Tongue (tissue), 2 donors: Measurements from ENCODE around the gene MYO3B. TPM values are rescaled to one million over a fixed set of nuclear protein-coding genes. Genes with fewer than 3 reads are reported as not detected.
"Not testable (repeated sequence)": the region's sequence is repeated elsewhere in the genome, so short reads cannot be mapped to it uniquely, and the experiment has no call there.

ENCODE experiments used
- DNase-seq: peaks from one replicate; pipeline ENCODE4 v3.0.0-alpha.2; 2015
- total RNA-seq: library from RNA; depleted of rRNA; stranded (reverse); fragments of >200 nt; gene quantifications from one replicate; pipeline ENCODE4 v1.2.3, GENCODE V29; 2014

MYO3B gene
- total RNA-seq, 1 donor from 2014 or later = 1.8 TPM

DNA sequence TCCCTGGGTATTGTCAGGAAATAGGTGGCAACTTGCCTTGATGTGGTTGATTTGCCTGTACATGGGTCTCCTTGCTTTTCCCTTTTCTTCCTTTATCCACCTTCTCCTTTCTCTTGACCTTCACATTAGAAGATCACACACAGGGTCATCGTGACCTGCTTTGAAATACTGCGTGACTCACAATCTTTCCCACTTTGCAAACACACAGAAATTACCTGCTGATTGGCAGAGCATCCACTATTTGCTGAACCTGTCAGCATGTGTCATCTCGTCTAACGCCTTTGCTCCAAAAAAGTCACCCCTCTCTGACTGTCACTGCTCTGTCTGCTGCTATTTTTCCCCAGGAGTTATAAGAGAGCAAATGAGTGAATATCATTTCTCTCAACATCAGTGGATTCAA lies 60.8 kb downstream of the MYO3B start:
- no peak for DNase-seq

DNA sequence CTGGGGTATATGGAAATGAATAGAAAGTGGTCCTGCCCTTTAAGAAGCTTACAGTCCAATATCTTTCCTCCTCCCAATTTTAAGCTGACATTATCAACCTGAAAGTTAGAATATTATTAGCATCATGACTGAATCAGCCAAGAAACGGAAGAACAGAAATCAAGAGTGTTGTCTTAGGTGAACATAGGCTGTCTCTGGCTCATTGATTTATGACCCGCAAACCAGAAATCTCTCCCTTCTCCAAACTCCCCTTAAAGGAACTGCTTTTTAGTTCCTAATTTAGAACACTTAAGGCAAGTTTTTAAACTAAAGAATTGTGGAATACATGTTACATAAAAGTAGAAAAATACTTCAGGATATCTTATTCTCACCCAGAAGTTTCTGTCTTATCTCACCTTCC lies 62.7 kb downstream of the MYO3B start:
- no peak for DNase-seq

DNA sequence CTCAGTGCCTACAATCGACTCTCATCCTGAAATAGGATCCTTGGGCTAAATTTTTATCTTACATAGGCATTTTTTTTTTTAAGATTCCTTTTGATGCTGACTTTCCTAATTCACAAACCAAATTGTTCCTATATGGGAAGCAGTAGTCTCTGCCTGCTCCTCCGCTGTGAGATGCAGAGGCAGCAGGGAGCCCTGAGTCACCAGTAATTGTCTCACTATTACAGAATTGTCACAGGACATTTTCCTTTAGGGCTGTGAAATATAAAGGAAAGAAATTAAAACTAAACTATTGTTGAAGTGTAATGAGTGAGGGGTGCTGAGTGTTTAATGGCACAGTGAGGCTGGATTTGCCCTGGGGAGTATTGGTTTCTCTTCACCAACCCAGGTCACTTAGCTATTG lies 63.8 kb downstream of the MYO3B start:
- no peak for DNase-seq

DNA sequence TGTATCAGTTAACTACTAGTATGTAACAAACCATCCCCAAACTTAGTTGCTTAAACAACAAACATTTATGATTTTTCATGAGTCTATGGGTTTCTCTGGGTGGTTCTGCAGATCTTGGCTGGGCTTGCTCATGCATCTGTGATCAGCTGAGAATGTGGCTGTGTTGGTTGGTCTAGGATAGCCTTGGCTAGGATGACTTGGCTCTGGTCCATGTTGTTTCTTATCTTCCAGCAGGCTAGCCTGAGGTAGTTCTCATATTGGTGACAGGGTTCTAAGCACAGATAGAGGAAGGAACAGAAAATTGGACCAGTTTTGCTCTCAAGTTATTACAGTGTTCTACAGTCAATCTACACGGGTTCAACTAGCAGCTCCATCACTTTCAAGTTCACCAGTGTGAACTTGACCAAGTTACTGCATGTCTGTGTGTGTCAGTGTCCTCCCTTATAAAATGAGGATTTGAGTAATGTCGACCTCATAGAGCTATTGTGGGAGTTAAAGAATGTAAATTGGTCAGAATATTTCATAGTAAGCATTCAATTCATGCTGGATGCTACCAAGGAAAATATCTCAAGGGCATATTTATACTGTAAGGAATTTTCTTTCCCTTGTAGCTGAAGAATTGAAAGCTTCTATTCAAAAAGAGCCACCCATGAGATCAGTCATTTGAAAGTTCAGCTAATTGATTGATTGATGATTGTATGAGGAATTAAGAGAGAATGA lies 65.3 kb downstream of the MYO3B start:
- DNase-seq = no peak

DNA sequence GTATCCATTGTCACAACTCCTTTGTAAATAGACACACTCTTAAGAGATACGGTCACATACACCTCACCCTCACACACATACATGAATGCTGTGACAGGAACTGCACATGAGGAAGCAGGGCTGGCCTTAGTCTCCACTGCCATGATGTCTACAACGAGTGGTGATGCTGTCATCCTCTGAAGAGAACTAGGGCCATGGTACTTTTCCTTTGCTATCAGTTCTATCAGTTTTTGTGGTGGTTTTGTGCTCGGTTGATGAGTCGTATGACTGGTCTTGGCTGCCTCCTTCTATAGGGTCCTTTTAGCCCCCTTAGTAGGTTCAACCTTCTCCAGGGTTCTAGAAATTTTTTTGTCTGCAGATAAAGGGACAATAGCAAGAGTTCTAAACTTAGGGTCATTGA lies 66.0 kb downstream of the MYO3B start:
- no peak for DNase-seq

DNA sequence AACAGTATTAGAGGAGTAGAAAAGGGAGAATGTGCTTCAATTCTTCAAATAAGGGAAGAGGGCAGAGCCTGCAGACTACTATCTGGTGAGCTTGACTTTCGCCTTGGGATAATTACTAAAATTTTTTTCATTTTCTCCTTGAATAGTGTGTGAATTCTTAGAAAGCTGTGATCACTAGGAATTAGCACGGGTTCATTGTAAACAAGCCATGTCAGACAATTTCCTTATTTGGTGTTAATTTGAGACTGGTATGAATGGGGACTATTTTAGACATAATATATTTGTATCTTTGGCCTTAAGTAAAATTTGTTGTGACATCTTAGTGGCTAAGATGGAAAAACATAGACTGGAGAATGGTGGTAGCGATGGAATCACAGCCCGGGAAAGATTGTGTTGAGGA lies 66.6 kb downstream of the MYO3B start:
- no peak for DNase-seq

DNA sequence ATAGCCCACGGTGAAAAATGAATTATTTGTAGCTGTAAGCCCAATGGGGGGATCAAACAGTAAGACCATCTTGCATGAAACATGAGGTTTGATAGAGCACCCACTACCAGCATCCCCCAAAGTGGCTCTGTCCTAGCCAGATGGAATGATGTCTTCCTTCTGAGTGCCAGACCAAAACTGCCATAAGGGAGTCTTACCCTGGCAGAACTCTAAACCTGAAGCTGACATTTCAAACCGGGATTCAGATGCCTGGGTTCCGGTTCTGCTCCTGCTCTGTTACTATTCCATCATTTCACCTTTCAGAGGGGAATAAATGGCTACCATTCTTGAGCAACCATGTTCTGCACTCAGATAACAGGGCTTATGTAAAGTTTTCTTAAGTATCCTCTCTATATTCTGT lies 67.4 kb downstream of the MYO3B start:
- no peak for DNase-seq

DNA sequence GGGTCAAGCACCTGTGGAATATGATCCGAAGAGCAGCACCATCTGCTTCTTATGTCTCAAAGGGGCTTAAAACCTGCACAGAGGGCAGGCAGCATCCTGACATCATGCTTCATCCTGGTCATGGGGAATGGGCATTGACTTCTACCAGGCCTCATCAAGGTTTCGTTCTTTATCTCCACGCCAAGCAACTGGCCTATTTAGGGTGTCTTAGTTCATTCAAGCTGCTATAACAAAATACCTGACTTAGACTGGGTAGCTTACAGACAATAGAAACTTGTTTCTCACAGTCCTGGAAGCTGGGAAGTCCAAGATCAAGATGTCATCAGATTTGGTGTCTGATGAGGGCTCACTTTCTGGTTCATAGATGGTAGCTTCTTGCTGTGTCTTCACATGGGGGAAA lies 69.4 kb downstream of the MYO3B start:
- DNase-seq = no peak

DNA sequence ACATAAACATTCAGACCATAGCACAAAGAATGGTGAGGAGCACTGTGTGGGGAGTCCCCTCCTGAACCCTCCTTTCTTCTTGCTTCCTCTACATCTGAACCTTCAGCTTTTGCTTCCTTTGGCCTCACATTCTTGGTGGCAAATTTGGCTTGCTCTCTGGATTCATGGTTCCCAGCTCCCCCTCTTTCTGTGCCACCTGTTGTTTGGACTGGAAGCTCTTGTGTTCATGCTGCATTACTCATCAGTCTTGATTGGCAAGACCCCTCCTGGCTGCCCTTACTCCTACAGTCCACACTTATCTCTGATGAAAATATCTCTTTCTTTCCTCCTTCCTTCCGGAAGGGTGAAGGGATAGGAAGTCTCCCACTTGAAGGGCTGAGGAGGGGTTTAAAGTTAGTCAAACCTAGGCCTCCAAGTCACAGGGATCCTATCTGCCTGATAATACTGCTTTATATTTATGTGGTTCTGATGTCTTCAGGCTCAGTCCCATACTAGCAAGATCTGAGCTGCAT lies 70.0 kb downstream of the MYO3B start:
- DNase-seq = no peak

DNA sequence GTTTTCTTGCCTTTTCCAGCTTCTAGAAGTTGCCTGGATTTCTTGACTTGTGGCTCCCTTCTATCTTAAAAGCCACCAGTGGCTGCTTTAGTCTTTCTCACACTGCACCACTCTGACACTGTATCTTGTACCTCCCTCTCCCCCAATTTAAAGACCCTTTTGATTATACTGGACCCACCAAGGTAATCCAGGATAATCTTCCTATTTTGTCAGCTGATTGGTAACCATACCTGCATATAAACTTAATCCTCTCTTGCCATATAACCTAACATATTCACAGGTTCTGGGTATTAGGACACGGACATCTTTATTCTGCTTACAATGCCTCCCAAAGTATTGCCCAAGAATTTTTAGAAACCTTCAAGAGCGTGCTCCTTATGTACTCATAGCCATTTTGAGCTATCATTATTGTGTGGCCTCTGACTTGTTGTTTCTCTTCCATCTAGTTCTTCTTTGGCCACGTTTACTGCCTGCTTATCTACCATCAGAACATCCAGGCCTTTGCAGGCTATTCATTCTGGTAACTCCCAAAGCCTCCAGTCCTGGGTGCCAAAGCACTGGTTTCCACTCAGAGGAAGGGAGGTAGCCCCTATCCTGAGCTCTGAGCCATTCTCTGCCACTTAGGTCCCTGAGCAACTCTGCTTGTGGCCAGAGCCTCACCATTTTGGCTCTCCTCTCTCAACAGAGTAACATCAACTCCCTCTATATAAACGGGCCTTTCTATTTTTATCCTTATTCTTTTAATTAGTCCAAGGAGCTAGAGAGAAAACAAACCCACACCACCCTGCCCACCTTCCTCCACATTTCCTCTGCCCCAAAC lies 70.8 kb downstream of the MYO3B start:
- no peak for DNase-seq

DNA sequence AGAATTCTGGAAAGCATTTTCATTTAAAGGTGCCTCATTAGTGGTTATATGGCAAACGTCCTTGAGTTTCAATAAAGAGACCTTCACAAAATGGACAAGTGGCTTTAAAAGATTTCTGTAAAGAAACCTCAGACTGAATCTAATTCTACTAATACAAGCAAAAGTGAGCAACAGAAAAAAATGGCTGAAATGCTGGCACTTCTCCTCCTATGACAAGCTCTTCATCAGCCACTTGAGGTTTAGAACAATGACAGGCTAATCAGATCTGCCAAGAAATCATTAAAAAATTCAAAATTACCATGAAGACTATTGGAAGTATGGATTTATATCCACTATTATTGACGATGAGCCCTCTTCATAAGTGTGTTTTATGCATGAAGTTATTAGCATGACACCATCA lies 71.8 kb downstream of the MYO3B start:
- no peak for DNase-seq

DNA sequence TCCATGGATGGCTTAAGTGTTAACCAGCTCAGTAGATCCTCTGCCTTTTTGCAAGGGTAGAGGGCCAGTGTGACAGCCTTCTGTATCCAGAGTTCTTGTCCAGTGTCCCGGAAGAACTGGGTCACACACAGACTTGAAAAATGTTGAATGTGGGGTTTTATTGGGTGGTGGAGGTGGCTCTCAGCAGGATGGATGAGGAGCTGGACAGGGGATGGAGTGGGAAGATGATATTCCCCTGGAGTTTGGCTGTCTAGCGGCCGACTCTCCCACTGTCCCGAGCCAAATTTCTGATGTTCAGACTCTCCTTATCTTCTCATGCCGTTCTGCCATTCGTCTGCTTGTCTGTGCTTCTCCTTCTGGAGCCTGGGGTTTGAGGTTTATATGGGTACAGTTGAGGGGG lies 72.6 kb downstream of the MYO3B start:
- DNase-seq = no peak

DNA sequence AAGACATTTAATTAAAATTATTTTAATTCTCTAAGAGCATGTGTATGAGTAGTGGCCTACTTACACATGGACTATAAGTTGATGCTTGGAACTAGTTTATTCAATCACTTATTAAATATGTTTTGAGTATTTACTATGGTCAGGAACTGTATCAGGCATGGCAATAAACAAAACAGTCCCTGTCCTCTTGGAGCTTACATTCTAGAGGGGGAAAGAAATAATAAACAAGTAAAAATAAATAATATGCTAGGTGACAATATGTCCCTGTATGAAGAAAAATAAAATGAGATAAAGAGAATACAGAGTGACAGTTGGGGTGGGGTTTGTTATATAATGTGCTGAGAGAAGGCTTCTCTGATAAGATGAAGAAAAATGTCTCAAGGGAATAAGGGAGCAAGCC lies 74.5 kb downstream of the MYO3B start:
- DNase-seq = no peak

DNA sequence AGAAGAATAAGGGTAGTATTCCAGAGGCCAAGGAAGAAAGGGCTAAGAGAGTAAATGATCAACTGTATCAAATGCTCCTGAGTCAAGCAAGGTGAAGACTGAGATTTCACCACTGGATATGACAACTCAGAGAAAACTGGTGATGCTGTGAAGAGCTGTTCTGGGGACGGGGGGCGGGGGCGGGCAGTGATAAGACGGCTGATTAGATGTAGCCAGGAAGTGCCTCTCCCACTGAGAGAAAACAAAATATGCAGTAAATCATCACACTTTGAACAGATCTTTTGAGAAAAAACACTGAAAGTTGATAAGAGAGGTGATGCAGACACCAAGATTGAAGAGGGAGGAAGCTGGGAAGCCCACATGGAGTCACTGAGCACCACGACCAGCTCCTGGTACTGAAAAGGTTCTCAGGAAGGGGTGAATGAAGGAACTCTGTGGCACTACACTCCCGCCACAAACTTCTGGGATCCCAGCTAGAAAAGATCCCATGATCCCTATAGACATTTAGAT lies 75.8 kb downstream of the MYO3B start:
- no peak for DNase-seq

DNA sequence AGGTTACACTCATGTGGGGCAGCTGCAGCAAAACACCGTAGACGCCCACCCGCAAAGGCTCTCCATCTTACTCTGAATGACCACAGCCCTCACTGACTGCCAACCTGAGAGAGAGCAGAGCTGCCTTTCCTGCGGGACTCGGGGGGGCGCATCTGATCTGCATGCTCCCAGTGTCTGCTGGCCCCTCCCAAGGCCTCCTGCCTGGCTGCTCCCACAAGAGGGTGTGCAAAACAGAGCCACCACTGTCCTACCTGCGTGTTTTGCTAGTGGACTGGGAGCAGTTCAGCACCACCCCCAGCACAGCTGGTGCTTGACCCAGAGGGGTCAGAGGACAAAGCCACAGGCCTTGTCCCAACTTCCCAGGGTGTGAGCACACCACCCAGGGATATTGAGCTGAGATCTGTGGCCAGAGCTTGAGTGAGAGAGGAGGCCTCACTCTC lies 76.4 kb downstream of the MYO3B start:
- no peak for DNase-seq

DNA sequence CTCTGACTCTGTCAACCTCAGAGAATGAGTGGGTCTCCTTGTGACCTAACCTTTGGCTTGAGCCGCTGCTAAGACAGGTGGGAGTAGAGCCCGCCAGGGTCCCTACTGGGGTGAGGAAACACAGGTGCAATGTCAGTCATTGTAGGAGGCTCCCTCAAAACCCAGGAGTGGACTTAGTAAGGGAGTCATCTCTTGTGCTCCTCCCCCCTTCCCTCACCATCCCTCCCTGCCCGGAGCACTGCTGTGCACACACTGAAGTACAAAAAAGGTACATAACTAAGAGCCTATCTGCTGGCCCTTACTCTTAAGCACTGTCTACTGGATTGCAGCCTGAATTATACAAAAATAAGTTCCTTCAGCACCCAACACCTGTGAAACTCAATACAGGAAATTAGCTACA lies 77.2 kb downstream of the MYO3B start:
- DNase-seq = no peak

DNA sequence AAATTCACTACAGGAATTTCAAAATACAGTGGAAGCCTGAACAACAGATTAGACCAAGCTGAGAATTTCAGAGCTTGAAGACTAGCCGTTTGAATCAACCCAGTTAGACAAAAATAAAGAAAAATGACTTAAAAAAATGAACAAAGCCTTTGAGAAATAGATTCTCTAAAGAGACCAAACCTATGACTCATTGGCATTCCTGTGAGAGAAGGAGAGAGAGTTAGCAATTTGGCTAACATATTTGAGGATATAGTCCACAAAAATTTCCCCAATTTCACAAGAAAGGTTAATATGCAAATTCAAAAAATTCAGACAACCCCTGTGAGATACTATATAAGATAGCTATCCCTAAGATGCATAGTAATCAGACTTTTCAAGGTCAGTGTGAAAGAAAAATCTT lies 78.0 kb downstream of the MYO3B start:
- DNase-seq = no peak

DNA sequence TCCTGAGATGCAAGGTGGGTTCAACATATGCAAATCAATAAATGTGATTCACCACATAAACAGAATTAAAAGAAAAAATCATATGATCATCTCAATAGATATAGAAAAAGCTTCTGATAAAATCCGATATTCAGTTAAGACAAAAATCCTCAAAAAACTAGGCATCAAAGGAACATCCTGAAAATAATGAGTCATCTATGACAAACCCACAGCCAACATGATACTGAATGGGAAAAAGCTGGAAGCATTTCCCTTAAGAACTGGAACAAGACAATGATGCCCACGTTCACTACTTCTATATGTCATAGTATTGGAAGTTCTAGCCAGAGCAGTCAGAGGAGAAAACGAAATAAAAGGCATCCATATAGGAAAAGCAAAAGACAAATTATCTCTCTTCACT lies 80.4 kb downstream of the MYO3B start:
- no peak for DNase-seq

DNA sequence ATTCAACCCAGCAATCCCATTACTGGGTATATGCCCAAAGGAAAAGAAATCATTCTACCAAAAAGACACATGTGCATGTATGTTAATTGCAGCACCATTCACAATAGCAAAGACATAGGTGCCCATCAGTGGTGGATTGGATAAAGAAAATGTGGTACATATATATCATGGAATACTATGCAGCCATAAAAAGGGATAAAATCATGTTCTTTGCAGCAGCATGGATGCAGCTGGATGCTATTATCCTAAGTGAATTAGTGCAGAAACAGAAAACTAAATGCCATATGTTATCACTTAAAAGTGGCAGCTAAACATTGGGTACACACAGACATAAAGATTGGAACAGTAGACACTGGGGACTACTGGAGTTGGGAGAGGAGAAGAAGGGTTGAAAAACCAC lies 82.2 kb downstream of the MYO3B start:
- no peak for DNase-seq

DNA sequence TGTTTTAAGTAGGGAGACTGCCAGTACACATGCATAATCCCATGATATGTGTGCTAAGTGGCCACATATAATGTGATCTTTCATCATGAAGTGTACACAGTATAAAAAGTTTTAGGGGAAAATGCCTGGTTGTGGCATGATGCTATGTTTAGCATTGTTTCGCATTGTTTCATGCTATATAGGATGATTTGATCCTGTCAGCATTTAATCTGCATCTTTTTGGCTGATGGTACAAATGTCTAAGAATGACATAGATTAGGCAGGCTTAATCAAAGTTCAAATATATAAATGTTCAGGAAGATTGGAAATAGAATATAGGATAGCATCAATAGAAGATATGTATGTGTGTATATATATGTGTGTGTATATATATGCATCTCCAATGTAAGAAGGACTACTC lies 83.6 kb downstream of the MYO3B start:
- DNase-seq = no peak

DNA sequence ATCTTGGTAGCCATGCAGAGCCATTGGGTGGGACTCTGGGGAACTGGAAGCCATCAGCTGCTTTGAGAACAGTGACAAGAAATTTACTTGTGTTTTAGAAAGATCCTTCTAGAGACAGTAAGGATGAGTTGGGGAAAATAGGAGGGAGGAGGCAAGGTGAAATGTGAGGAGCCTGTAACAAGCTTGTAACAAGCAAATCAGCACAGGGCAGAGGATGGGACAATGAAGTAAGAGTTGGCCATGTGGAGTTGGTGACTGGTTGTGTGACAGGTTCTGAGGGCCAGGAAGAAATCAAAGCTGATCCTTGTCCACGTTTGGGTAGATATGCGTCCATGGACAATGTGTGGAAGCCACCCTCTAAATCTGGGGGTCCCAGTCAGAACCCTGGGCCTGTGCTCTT lies 84.4 kb downstream of the MYO3B start:
- no peak for DNase-seq

DNA sequence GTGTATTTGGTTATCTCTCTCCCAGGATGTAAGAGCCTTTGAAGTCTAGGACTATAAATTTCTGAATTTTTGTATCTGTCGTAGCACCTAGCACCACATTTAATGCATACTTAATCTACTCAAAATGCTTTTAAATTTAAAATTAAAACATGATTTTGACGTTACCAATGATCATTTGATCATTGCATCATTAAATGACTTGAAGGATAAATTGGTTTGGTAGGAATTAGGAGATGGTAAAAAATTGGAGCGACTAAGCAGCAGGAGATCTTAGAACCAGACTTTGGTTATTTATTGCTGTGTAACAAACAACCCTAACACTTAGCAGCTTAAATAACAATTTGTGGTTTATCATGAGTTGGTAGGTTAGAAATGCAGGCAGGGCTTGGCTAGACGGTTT lies 84.9 kb downstream of the MYO3B start:
- DNase-seq = no peak

DNA sequence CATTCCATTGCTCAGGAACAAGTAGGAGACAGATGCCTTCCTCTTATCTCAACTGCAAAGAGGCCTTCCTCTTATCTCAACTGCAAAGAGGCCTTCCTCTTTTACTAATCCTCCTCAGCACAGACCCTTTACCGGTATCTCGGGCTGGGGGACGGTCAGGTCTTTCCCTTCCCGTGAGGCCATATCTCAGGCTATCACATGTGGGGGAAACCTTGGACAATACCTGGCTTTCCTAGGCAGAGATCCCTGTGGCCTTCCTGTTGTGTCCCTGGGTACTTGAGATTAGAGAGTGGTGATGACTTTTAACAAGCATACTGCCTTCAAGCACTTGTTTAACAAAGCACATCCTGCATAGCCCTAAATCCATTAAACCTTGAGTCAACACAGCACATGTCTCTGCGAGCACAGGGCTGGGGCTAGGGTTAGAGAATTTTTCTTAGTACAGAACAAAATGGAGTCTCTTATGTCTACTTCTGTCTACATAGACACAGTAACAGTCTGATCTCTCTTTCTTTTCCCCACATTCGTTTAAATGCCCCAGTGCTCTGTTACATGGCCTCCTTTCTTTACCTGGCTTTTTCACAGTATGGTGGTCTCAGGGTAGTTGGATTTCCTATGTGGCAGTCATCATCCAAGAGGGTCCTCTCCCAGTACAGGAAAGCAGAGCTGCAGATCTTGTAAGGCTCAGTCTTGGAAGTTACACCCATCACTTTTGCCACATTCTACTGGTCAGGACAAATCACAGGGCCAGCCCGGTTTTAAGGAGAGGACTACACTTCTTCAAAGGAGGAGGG lies 86.0 kb downstream of the MYO3B start:
- DNase-seq = not testable (repeated sequence)
